HG03066 (cell line): Measurements from ENCODE around the gene DAZAP1.

Experiments used
- ATAC-seq: cut with Tn5 transposase; IDR thresholded peaks from one replicate; pipeline ENCODE4 v1.9.1; 2021; ENCODE audit warnings: low read depth; ENCODE audit not compliant: unreplicated experiment

Gene DAZAP1

GRCh38 chr19:1376415-1376805 lies 31.0 kb upstream of the DAZAP1 start:
- ATAC-seq, result no peak

GRCh38 chr19:1377176-1377964 lies 30.0 kb upstream of the DAZAP1 start:
- ATAC-seq, result no peak

GRCh38 chr19:1377965-1378785 lies 29.2 kb upstream of the DAZAP1 start:
- ATAC-seq, result no peak

GRCh38 chr19:1379126-1379905 lies 28.1 kb upstream of the DAZAP1 start:
- ATAC-seq, result no peak

- ATAC-seq, result no peak
Observed at GRCh38 chr19:1379961-1380489, 27.4 kb upstream of the DAZAP1 start.

- no peak for ATAC-seq
Observed at GRCh38 chr19:1382250-1382649, 25.1 kb upstream of the DAZAP1 start.

- ATAC-seq, result no peak
Observed at GRCh38 chr19:1383017-1383311, 24.4 kb upstream of the DAZAP1 start.

- ATAC-seq, result peak; percentile 64
Observed at GRCh38 chr19:1383312-1384084, 23.9 kb upstream of the DAZAP1 start, which contains the start of gene NDUFS7. Gene NDUFS7, plus strand, starts transcription at chr19:1383907. Its CDS starts 20 bp downstream, at chr19:1383927.

GRCh38 chr19:1384085-1384462 lies 23.3 kb upstream of the DAZAP1 start:
- no peak for ATAC-seq

- ATAC-seq, result no peak
Observed at GRCh38 chr19:1384478-1385110, 22.8 kb upstream of the DAZAP1 start.

GRCh38 chr19:1385816-1386215 lies 21.6 kb upstream of the DAZAP1 start:
- ATAC-seq, result no peak

- ATAC-seq, result no peak
Observed at GRCh38 chr19:1386945-1387683, 20.3 kb upstream of the DAZAP1 start.

- ATAC-seq, result no peak
Observed at GRCh38 chr19:1387684-1388636, 19.4 kb upstream of the DAZAP1 start.

- ATAC-seq, result no peak
Observed at GRCh38 chr19:1388637-1389026, 18.8 kb upstream of the DAZAP1 start.

GRCh38 chr19:1389033-1389940 lies 18.1 kb upstream of the DAZAP1 start:
- ATAC-seq, result no peak

GRCh38 chr19:1390890-1391423 lies 16.4 kb upstream of the DAZAP1 start:
- ATAC-seq, result no peak

- ATAC-seq, result no peak
Observed at GRCh38 chr19:1392407-1392806, 15.0 kb upstream of the DAZAP1 start.
